Activated CD4-positive, alpha-beta T cell treated with anti-CD3 and anti-CD28 coated beads for 36 hours (primary cell): ENCODE results near the gene DSCAML1. TPM values are rescaled to one million over a fixed set of nuclear protein-coding genes. Genes with fewer than 3 reads are reported as not detected.

Source experiments
- ATAC-seq: fragments of 200-7000 bp; cut with Tn5 transposase; one replicate; pipeline ENCODE4 v1.10.0; 2021; ENCODE audit warnings: mild to moderate bottlenecking, moderate library complexity
- CTCF ChIA-PET: fragments of 350-600 bp; sonication (Branson Sonifier 250); formaldehyde crosslinking; loops from one replicate; lab custom pipeline; 2021; ENCODE audit warnings: antibody characterized with exemption; lab: Charles Lee
- POLR2A ChIA-PET: fragments of 350-600 bp; sonication (Branson Sonifier 250); formaldehyde crosslinking; loops from one replicate; lab custom pipeline; 2021; ENCODE audit warnings: antibody characterized with exemption, inconsistent platforms; lab: Charles Lee
- DNase-seq: peaks from one replicate; pipeline ENCODE4 v3.0.0-alpha.2; 2020
- H3K27ac Mint-ChIP-seq: one replicate; pipeline ENCODE4 v1.8.0; 2021; ENCODE audit warnings: mixed read lengths
- H3K27me3 Mint-ChIP-seq: one replicate; pipeline ENCODE4 v1.8.0; 2021; ENCODE audit warnings: mixed read lengths
- H3K36me3 Mint-ChIP-seq: one replicate; pipeline ENCODE4 v1.8.0; 2021; ENCODE audit warnings: low read depth, mixed read lengths
- H3K4me1 Mint-ChIP-seq: one replicate; pipeline ENCODE4 v1.8.0; 2021; ENCODE audit warnings: mixed read lengths
- H3K4me3 Mint-ChIP-seq: one replicate; pipeline ENCODE4 v1.8.0; 2021; ENCODE audit warnings: mild to moderate bottlenecking, moderate library complexity, mixed read lengths
- H3K9me3 Mint-ChIP-seq: one replicate; pipeline ENCODE4 v1.8.0; 2021; ENCODE audit warnings: low read depth, mixed read lengths
- intact Hi-C, 2 experiments: fragments of 100-400 bp; cut with DNase I in 1 of 2; cut with micrococcal nuclease in 1 of 2; formaldehyde crosslinking; loops; one replicate each; pipeline versions ENCODE4 v1.14.2 to v1.15.1; 2022 to 2024; cut with DNase I, micrococcal nuclease
- total RNA-seq, 2 experiments: library from RNA; stranded (reverse); gene quantifications; one replicate each; pipeline ENCODE4 v1.2.3, GENCODE V29; 2021

DSCAML1 gene
- total RNA-seq, 2 experiments from 2014 or later = 0.05 to 0.67 TPM

DNA sequence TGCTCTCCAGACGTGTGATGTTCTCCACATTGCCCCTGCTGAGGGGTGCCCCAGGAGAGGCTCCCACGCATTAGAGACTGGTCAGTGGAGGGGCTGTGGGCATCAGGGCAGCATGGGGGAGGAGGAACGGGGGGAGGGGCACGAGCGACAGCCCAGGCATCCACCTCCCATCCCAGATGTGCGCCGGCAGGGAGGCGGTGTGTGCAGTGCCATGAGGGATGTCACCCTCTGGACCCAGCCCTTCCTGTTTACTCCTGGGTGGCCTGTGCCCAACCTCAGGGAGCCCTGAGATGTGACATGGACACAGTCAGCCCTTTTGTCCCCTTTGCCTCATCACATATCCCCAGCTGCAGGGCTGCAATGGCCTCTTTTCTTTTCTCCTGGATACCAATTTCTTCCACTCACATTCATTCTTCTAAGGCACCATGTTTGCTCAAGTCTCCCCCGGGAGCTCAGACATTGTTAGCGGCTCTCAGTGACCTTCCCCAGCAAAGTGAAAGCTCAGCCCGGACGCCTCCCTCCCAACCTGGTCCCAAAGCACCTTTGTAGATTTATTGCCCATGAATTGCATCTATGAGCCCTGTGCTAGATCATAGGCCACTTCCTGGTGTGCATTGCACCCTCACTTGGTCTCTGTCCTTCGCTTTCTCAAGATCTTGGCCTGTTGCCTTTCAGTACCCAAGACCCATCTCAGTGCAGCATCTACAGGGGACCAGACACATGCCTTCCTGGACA is 318.7 kb downstream of the DSCAML1 start:
- Mint-ChIP-seq H3K4me1 (no peaks in the 10 kb centered on the region), H3K4me3 (no peak overlapping the region), H3K36me3 (no peaks in the 10 kb centered on the region), H3K27me3 (no peaks in the 10 kb centered on the region), H3K9me3 (no peaks in the 10 kb centered on the region), H3K27ac (no peak overlapping the region)
- CTCF ChIA-PET = interaction anchor here (0.7 to 0.9 kb wide), 2 partner anchors 54 to 296 kb away, joined by 3 read pairs; no protein-coding TSS in a partner anchor
- ATAC-seq = no peak
- intact Hi-C loops = loop anchor here in 1 of 2 experiments (5.0 kb wide), 1 partner anchor 51 kb away; no protein-coding TSS in a partner anchor
- POLR2A ChIA-PET = no interaction called here
- no peak for DNase-seq

DNA sequence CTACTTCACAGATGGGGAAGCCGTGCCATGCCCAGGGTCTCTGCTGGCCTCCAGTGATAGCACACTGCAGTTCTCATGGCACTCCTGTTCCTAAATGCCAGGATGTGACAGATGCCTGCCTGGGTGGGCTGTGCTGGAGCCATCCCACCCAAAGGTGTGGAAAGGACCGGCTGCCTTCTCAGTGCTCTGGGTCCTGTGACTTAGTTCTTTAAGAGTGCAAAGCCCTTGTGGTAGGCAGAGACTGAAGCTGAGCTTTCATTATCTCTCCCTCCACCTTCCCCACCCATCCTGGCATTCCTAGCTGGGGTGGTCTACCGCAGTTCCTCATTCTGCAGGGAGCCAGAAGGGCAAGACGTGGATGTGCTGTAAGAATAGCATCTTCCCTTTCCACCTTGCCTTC is 319.3 kb downstream of the DSCAML1 start:
- H3K27me3 Mint-ChIP-seq = no peaks in the 10 kb centered on the region
- H3K36me3 Mint-ChIP-seq = no peaks in the 10 kb centered on the region
- ATAC-seq = no peak
- no peak for DNase-seq
- H3K27ac Mint-ChIP-seq = no peak overlapping the region
- CTCF ChIA-PET = interaction anchor here (1.0 kb wide), 1 partner anchor 29 kb away, joined by 3 read pairs; no protein-coding TSS in a partner anchor
- no peaks in the 10 kb centered on the region for H3K4me1 Mint-ChIP-seq
- H3K9me3 Mint-ChIP-seq = no peaks in the 10 kb centered on the region
- POLR2A ChIA-PET = no interaction called here
- H3K4me3 Mint-ChIP-seq = no peak overlapping the region
- intact Hi-C loops = loop anchor here in 1 of 2 experiments (5.0 kb wide), 1 partner anchor 50 kb away; no protein-coding TSS in a partner anchor

DNA sequence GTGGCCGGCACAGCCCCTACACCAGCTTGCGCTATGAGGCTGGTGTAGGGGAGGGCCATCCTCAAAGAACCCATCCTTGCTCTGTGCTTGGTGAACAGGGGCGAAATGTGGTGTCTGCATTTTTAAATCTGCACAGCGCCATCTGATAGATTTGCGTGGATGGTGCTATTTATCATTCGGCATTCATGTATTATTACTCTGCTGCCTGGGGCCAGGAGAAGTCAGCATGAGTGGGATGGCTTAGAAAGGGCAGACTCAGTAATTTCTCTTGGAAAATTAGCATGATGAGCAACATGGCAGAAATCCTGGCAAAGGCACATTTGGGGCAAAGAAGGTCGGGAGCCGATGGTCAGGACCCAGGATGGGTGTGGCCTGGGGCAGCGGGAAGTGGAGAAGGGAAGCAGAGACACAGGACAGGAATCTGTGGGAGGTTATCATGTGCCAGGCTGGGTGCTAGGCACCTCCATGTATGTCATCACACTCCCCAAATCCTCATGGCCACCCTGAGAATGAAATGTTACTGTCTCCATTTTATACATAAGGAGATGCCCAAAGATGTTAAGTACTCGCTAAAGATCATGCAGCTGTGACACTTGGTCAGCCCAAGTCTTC is 320.4 kb downstream of the DSCAML1 start:
- intact Hi-C loops = loop anchor here in 1 of 2 experiments (5.0 kb wide), 1 partner anchor 49 kb away; no protein-coding TSS in a partner anchor
- Mint-ChIP-seq H3K27me3 (no peaks in the 10 kb centered on the region), H3K27ac (no peak overlapping the region), H3K36me3 (no peaks in the 10 kb centered on the region), H3K4me3 (no peak overlapping the region), H3K4me1 (no peaks in the 10 kb centered on the region), H3K9me3 (no peaks in the 10 kb centered on the region)
- POLR2A ChIA-PET = no interaction called here
- CTCF ChIA-PET = interaction anchor here (0.6 to 1.0 kb wide), 3 partner anchors 28 to 51 kb away, joined by 3 to 4 read pairs (median 4); no protein-coding TSS in a partner anchor
- ATAC-seq = no peak
- DNase-seq = no peak

DNA sequence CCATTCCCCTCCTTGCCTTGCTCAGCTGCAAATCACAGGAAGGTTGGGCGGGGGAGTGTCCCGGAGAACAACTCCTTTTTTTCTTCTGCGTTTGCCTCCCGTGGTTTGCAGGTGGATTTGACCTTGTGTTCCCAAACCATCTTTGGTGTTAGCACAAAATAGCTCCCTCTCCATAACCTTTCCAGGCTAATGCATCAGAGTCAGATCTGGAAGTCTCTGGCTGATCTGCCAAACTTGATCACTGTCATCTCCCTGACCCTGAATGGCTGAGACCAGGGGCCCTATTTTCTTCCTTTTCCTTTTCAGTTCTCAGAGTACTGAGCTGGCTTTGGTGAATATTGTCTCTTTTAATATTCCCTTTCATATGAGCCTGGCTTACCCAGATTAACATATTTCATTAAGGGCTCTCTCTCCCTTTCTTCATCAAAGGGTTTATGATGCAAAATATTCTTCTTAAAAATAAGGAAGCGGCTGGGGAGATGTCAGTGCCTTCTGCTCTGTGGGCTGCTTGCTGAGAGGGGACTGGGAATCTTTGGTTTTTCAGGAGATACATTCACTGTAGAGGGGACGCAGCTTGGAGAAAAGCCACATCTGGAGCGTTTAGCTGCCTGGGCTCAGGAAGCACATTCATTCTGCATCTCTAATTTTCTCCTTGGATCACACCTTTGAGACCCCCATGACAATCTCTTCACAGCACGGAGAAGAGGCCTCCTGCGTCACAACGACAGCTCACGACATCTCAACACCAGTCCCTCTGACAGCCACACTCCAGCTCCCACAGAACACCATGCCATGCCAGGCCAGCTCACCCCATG is 321.1 kb downstream of the DSCAML1 start:
- no peak for ATAC-seq
- no peak for DNase-seq
- intact Hi-C loops = loop anchor here in 1 of 2 experiments (5.0 kb wide), 1 partner anchor 49 kb away; no protein-coding TSS in a partner anchor
- ChIA-PET CTCF (interaction anchor here (0.6 to 1.0 kb wide), 2 partner anchors 47 to 50 kb away, joined by 4 read pairs; no protein-coding TSS in a partner anchor), POLR2A (no interaction called here)
- Mint-ChIP-seq H3K36me3 (no peaks in the 10 kb centered on the region), H3K4me3 (no peak overlapping the region), H3K27ac (no peak overlapping the region), H3K27me3 (no peaks in the 10 kb centered on the region), H3K9me3 (no peaks in the 10 kb centered on the region), H3K4me1 (no peaks in the 10 kb centered on the region)

DNA sequence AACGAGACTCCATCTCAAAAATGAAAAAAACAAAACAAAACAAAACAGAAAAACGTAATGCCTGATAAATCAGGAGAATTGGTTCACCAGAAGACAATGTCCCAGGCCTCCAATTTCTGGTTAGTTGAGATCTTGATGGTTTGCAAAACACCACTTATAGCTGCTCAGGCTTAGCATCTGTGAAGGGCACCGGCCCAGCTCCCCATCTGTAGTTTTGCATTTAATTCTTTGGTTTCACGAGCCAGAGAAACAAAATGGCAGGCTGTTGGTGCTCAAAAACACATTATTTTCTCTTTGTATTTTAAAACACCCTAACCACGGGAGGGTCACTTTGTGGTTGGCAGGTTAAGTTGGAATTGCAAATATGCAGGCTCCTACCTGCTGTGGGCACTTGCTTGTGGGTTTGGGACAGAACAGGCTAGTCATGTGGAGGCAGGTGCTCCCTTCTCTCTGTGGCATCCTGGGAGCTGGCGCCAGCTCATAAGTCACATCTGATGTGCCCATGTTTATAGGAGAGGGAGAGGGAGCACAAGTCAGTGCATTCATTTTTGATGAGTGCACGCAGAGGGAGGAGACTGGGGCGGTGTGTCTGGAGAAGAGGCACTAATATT is 323.4 kb downstream of the DSCAML1 start:
- H3K4me1 Mint-ChIP-seq = no peaks in the 10 kb centered on the region
- H3K27ac Mint-ChIP-seq = no peak overlapping the region
- no peaks in the 10 kb centered on the region for H3K9me3 Mint-ChIP-seq
- peaks cover 2% of the 10 kb centered on the region for H3K27me3 Mint-ChIP-seq
- intact Hi-C loops = no loop called here
- no peak for ATAC-seq
- ChIA-PET CTCF (interaction anchor here (0.6 to 1.1 kb wide), 2 partner anchors 36 to 47 kb away, joined by 3 read pairs; no protein-coding TSS in a partner anchor), POLR2A (no interaction called here)
- H3K4me3 Mint-ChIP-seq = no peak overlapping the region
- H3K36me3 Mint-ChIP-seq = no peaks in the 10 kb centered on the region
- DNase-seq = no peak

DNA sequence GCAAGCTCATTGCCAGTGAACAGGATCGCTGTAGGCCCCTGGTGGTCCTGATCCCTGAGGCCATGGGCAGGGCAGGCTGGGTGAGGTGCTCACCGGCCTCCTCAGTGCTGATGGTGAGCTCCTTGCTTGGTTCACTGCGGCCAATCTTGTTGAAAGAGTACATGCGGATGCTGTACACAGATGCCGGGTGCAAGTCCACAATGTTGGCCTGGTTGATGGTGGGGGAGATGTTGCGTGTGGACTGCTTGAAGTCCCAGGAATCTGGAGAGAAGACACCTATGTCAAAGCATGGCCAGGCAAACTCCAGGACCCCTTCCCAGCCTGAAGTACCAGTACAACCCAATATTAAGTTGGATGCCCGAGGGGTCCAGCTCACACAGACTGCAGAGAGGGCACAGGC is 325.2 kb downstream of the DSCAML1 start:
- CTCF ChIA-PET = no interaction called here
- no peaks in the 10 kb centered on the region for H3K9me3 Mint-ChIP-seq
- ATAC-seq (no peak), DNase-seq (no peak)
- H3K27me3 Mint-ChIP-seq = peaks cover 2% of the 10 kb centered on the region
- no peaks in the 10 kb centered on the region for H3K36me3 Mint-ChIP-seq
- intact Hi-C loops = no loop called here
- H3K4me1 Mint-ChIP-seq = no peaks in the 10 kb centered on the region
- no peak overlapping the region for H3K27ac Mint-ChIP-seq
- POLR2A ChIA-PET = no interaction called here
- H3K4me3 Mint-ChIP-seq = no peak overlapping the region

DNA sequence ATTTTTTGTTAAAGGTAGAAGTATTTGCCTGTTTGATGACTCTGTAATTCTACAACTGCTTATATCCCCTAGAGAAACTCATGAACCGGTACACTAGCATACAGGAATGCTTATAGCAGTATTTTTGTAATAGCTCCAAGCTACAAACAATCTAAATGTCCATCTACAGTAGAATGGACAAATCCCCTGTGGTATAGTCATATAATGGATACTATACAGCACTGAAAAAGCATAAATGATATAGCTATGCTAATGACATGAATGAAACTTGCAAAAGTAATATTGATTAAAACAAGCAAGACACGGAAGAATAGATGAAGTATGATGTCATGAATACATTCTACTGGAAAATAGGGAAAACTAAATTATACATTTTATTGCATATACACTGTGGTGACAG is 326.4 kb downstream of the DSCAML1 start:
- Mint-ChIP-seq H3K4me3 (no peak overlapping the region), H3K9me3 (no peaks in the 10 kb centered on the region), H3K27ac (no peak overlapping the region), H3K27me3 (peaks cover 2% of the 10 kb centered on the region), H3K4me1 (no peaks in the 10 kb centered on the region), H3K36me3 (no peaks in the 10 kb centered on the region)
- POLR2A ChIA-PET = no interaction called here
- CTCF ChIA-PET = no interaction called here
- intact Hi-C loops = no loop called here
- no peak for DNase-seq
- ATAC-seq = no peak

DNA sequence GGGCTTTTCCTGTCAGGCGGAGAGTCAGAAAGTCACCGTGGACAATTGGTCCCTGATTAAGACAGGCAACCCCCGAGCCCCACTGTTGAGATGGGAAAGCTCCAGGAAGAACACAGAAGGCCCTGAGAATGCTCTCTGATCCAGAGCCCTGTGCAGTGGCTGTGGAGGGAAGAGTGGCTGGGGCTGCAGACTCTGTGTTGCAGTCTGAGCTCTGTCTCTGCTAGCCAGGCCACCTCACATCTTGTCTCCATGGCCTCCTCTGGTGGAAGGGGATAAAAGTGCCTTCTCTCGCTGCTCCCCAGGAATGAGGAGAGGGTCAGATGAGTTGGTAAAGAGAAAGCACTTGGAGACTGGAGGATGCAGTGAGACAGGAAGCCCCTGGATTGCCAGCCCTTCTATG is 328.1 kb downstream of the DSCAML1 start:
- Mint-ChIP-seq H3K9me3 (no peaks in the 10 kb centered on the region), H3K27ac (no peak overlapping the region), H3K4me1 (no peaks in the 10 kb centered on the region), H3K36me3 (no peaks in the 10 kb centered on the region), H3K27me3 (peaks cover 4% of the 10 kb centered on the region), H3K4me3 (no peak overlapping the region)
- CTCF ChIA-PET = interaction anchor here (1.0 kb wide), 1 partner anchor 43 kb away, joined by 5 read pairs; no protein-coding TSS in a partner anchor
- intact Hi-C loops = no loop called here
- no peak for ATAC-seq
- POLR2A ChIA-PET = no interaction called here
- no peak for DNase-seq

DNA sequence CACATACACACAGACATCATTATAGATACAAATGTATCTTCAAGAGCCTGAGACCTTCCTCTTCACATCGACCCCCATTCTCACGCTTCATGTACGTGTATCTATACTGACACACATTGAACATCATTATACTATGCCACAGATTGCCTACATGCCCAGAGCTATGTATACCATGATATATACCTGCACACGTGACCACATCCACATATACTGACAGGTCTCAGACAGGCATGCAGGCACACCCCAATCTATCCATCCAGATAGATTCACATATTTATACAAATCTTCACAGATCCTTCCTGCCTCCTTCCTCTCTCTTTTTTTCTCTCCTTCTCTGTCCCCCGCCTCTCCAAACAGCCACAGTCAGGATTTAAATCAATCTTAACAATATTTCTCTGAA is 329.2 kb downstream of the DSCAML1 start:
- intact Hi-C loops = no loop called here
- DNase-seq (no peak), ATAC-seq (no peak)
- Mint-ChIP-seq H3K27me3 (peaks cover 4% of the 10 kb centered on the region), H3K9me3 (no peaks in the 10 kb centered on the region), H3K27ac (no peak overlapping the region), H3K4me3 (no peak overlapping the region), H3K4me1 (no peaks in the 10 kb centered on the region), H3K36me3 (no peaks in the 10 kb centered on the region)
- ChIA-PET CTCF (no interaction called here), POLR2A (no interaction called here)

DNA sequence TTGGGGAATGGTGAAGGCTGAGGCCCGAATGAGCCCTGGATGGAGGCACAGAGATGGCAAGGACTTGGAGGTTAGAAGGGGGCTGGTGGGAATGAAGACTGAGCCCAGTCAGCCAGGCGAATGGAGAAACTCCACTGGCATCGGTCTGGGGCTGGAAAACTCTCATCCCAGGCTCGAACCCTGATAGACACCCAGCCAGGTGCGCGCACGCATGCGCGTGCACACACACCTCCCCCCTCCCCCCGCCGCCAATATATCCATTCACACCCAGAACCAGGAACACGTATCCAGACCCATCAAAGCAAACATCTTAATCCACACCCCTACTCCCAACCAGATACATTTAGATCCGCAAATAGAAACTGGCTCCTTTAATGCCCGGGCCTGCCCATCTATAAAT is 330.1 kb downstream of the DSCAML1 start:
- POLR2A ChIA-PET = no interaction called here

More for the DNA sequence above, 330.1 kb downstream of the DSCAML1 start:
- CTCF ChIA-PET = no interaction called here
- DNase-seq (no peak), ATAC-seq (no peak)
- no peaks in the 10 kb centered on the region for H3K36me3 Mint-ChIP-seq
- H3K27me3 Mint-ChIP-seq = peaks cover 4% of the 10 kb centered on the region
- no peak overlapping the region for H3K4me3 Mint-ChIP-seq
- H3K27ac Mint-ChIP-seq = no peak overlapping the region
- H3K9me3 Mint-ChIP-seq = no peaks in the 10 kb centered on the region
- intact Hi-C loops = no loop called here
- no peaks in the 10 kb centered on the region for H3K4me1 Mint-ChIP-seq
